ENCODE data around the gene POU6F2. TPM values are rescaled to one million over a fixed set of nuclear protein-coding genes. Genes with fewer than 3 reads are reported as not detected.

The POU6F2 gene
- total RNA-seq, 3 donors from 2014 or later: not detected

- no peak for DNase-seq
- Mint-ChIP-seq H3K4me1 (ENCODE audit: low read depth) (no peaks in the 10 kb centered on the region), H3K4me3 (no peak overlapping the region), H3K36me3 (ENCODE audit: insufficient read depth) (no peaks in the 10 kb centered on the region), H3K9me3 (no peaks in the 10 kb centered on the region), H3K27me3 (ENCODE audit: low read depth) (no peaks in the 10 kb centered on the region)
- no peak for ATAC-seq
These were observed 480.5 kb downstream of the POU6F2 start for GRCh38 chr7:39458061-39458745.

GRCh38 chr7:39459636-39460035 lies 481.9 kb downstream of the POU6F2 start:
- ATAC-seq: no peak
- Mint-ChIP-seq H3K27me3 (ENCODE audit: low read depth) (no peaks in the 10 kb centered on the region), H3K4me3 (no peak overlapping the region), H3K36me3 (ENCODE audit: insufficient read depth) (no peaks in the 10 kb centered on the region), H3K4me1 (ENCODE audit: low read depth) (no peaks in the 10 kb centered on the region), H3K9me3 (no peaks in the 10 kb centered on the region)
- no peak for DNase-seq

- no peak for ATAC-seq
- Mint-ChIP-seq H3K9me3 (no peaks in the 10 kb centered on the region), H3K4me1 (ENCODE audit: low read depth) (peaks cover 3% of the 10 kb centered on the region)
These were observed 482.8 kb downstream of the POU6F2 start for GRCh38 chr7:39460486-39460885.

DNA sequence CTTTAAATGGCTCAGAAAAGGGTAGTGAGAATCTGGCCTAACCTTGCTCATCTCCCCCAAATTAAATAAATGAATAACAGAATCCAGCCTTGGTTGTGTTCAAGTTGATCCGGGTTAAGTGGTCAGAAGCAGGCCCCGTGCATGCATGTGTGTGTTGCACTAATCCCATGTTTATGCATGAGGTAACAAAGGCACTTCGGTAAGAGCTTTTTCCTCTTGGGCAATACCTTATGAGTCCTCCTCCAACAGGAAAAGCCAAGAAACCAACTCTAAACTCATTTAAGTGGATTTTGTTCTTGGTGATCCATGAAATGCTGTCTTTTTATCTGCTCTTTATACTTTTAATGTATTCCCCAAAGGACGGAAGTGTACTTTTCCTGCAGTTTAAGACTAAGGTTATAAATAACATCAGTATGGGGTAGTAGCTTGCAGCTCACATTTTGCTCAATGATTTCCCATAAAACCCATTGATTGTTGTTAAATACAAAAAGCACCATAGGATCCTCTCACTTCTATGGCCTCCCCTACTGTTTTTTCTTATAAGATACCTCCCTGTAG lies 483.6 kb downstream of the POU6F2 start:
- H3K4me1 Mint-ChIP-seq (ENCODE audit: low read depth): peaks cover 3% of the 10 kb centered on the region
- ATAC-seq (no peak), DNase-seq (no peak)
- H3K27me3 Mint-ChIP-seq (ENCODE audit: low read depth): peaks cover 14% of the 10 kb centered on the region
- H3K36me3 Mint-ChIP-seq (ENCODE audit: insufficient read depth): no peaks in the 10 kb centered on the region
- H3K9me3 Mint-ChIP-seq: no peaks in the 10 kb centered on the region
- H3K4me3 Mint-ChIP-seq: no peak overlapping the region

More at GRCh38 chr7:39460486-39460885, 482.8 kb downstream of the POU6F2 start:
- Mint-ChIP-seq H3K36me3 (ENCODE audit: insufficient read depth) (no peaks in the 10 kb centered on the region), H3K4me3 (no peak overlapping the region), H3K27me3 (ENCODE audit: low read depth) (peaks cover 7% of the 10 kb centered on the region)
- DNase-seq: no peak

DNA sequence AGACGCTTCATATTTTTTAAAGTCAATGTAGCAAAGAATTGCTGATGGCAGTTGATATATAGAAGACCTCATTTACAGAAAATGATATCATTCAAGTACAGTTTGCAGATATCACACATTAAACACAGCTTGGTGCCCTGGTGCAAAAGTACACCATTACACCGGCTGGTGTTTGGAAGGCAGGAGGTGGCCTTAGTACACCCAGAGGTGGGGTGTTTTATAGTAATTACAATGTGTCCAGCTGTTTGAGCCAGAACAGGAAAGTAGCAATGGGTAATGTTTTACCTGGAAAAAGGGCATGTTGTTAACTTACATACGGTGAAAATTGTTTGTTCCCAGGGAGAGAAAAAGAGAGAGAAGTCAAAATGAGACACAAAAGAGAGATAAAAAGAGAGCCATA lies 485.5 kb downstream of the POU6F2 start:
- Mint-ChIP-seq H3K36me3 (ENCODE audit: insufficient read depth) (no peaks in the 10 kb centered on the region), H3K4me3 (no peak overlapping the region), H3K9me3 (no peaks in the 10 kb centered on the region)

DNA sequence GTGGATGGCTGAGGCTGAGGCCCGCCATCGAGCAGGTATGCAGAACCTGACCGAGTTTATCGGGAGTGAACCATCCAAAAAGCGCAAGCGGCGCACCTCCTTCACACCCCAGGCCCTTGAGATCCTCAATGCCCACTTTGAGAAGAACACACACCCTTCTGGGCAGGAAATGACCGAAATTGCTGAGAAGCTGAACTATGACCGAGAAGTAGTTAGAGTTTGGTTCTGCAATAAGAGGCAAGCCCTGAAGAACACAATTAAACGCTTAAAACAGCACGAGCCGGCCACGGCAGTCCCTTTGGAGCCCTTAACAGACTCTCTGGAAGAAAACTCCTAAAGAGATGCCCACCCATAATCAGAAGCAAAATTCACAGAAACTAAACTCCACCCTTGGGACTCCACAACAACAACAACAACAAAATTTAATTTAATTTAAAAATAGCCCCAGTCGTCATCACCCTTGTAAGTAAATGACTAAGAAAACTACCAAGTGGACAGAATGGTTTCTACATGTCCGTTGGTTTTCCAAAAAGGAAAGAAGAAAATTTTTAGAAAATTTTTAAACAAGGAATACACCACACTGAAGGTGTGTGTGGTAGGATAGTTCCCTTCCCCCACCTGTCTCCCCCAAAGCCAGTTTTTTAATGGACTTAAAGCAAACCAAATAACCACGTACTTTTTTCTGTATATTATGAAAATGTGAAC lies 486.8 kb downstream of the POU6F2 start:
- no peaks in the 10 kb centered on the region for H3K36me3 Mint-ChIP-seq (ENCODE audit: insufficient read depth)
- peaks cover 23% of the 10 kb centered on the region for H3K27me3 Mint-ChIP-seq (ENCODE audit: low read depth)
- H3K9me3 Mint-ChIP-seq: no peaks in the 10 kb centered on the region
- DNase-seq (no peak), ATAC-seq (no peak)
- H3K4me3 Mint-ChIP-seq: no peak overlapping the region
- peaks cover 3% of the 10 kb centered on the region for H3K4me1 Mint-ChIP-seq (ENCODE audit: low read depth)

More for the DNA sequence above, 485.5 kb downstream of the POU6F2 start:
- H3K4me1 Mint-ChIP-seq (ENCODE audit: low read depth): peaks cover 3% of the 10 kb centered on the region
- peaks cover 17% of the 10 kb centered on the region for H3K27me3 Mint-ChIP-seq (ENCODE audit: low read depth)
- DNase-seq: no peak
- ATAC-seq: no peak

- Mint-ChIP-seq H3K4me3 (no peak overlapping the region), H3K36me3 (ENCODE audit: insufficient read depth) (no peaks in the 10 kb centered on the region), H3K9me3 (no peaks in the 10 kb centered on the region), H3K4me1 (ENCODE audit: low read depth) (peaks cover 3% of the 10 kb centered on the region), H3K27me3 (ENCODE audit: low read depth) (peaks cover 23% of the 10 kb centered on the region)
- peak; percentile 7 for DNase-seq
- ATAC-seq: peak; percentile 76 to 81
These were observed 487.6 kb downstream of the POU6F2 start for GRCh38 chr7:39465055-39465929.

DNA sequence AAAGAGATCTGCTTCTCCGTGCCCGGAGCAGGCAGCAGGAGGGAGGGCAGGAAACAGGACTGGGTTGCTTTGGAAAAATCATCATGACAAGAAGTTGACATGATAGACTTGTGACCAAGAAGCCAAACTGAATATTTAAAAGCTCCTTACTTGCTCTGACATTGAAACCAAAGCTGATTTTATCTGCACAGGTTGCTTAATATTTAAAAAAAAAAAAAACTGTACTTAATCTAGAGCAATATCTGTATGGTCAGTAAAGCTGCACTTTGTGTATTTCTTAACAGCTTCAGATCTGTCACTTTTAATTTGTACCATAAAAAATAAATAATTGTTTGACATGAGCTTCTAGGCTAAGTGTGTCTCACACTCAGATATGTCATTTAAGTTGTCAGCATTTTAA lies 490.6 kb downstream of the POU6F2 start:
- Mint-ChIP-seq H3K36me3 (ENCODE audit: insufficient read depth) (no peaks in the 10 kb centered on the region), H3K27me3 (ENCODE audit: low read depth) (peaks cover 25% of the 10 kb centered on the region), H3K4me3 (no peak overlapping the region), H3K9me3 (no peaks in the 10 kb centered on the region), H3K4me1 (ENCODE audit: low read depth) (peaks cover 3% of the 10 kb centered on the region)
- ATAC-seq (no peak), DNase-seq (no peak)

- ATAC-seq (no peak), DNase-seq (no peak)
- H3K4me3 Mint-ChIP-seq: no peak overlapping the region
- no peaks in the 10 kb centered on the region for H3K36me3 Mint-ChIP-seq (ENCODE audit: insufficient read depth)
- peaks cover 3% of the 10 kb centered on the region for H3K4me1 Mint-ChIP-seq (ENCODE audit: low read depth)
- H3K9me3 Mint-ChIP-seq: no peaks in the 10 kb centered on the region
- H3K27me3 Mint-ChIP-seq (ENCODE audit: low read depth): peaks cover 25% of the 10 kb centered on the region
These were observed 491.2 kb downstream of the POU6F2 start for GRCh38 chr7:39468808-39469374.

- no peak overlapping the region for H3K4me3 Mint-ChIP-seq
- no peaks in the 10 kb centered on the region for H3K9me3 Mint-ChIP-seq
- ATAC-seq: no peak
These were observed 503.2 kb downstream of the POU6F2 start for GRCh38 chr7:39480901-39481300.

DNA sequence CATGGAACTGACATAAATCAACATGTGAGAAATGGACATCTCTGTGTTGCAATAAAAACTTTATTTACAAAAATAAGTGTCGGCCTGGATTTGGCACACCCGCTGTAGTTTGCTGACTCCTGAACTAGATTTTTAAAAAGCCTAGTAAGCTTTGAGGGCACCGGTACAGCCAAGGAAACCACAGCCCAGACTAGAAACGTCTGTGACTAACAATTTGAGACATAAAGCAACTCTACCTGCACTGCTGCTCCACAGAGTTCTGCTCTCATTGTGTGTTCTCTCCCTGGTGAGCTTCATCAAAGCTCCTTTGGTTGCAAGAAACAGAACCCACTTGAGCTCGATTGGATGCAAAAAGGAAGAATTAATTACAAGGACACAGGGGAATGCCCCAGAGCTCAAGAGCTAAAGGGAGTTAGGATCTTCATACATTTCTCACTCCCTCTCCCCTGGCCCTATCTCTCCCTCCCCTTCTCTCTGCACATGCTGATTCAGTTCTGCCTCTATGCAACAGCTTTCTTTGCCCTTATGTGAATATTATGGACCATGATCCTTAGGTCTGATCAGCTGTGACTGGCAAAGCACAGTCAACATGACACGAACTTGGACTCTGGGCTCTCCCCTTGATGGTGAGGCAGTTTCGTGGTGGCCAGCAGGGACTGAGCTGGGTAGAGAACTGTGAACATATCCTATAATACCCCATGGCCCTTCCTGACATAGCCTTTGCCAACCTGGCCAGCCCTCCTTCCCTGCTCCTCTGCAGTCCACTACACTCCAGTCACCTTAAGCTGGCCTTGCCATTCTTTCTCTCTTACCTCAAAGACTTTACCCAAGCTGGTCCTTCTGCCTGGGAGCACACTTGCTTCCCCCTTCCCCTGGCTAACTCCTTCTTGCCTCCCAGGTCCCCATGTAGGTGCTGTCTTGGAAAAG lies 511.0 kb downstream of the POU6F2 start:
- DNase-seq (no peak), ATAC-seq (no peak)
- H3K36me3 Mint-ChIP-seq (ENCODE audit: insufficient read depth): no peaks in the 10 kb centered on the region
- no peaks in the 10 kb centered on the region for H3K9me3 Mint-ChIP-seq
- no peaks in the 10 kb centered on the region for H3K4me1 Mint-ChIP-seq (ENCODE audit: low read depth)
- H3K4me3 Mint-ChIP-seq: no peak overlapping the region
- peaks cover 33% of the 10 kb centered on the region for H3K27me3 Mint-ChIP-seq (ENCODE audit: low read depth)

More at GRCh38 chr7:39480901-39481300, 503.2 kb downstream of the POU6F2 start:
- no peak for DNase-seq
- Mint-ChIP-seq H3K4me1 (ENCODE audit: low read depth) (no peaks in the 10 kb centered on the region), H3K36me3 (ENCODE audit: insufficient read depth) (no peaks in the 10 kb centered on the region), H3K27me3 (ENCODE audit: low read depth) (peaks cover 9% of the 10 kb centered on the region)

GRCh38 chr7:39490296-39490695 lies 512.6 kb downstream of the POU6F2 start:
- Mint-ChIP-seq H3K9me3 (no peaks in the 10 kb centered on the region), H3K36me3 (ENCODE audit: insufficient read depth) (no peaks in the 10 kb centered on the region), H3K4me1 (ENCODE audit: low read depth) (no peaks in the 10 kb centered on the region), H3K4me3 (no peak overlapping the region), H3K27me3 (ENCODE audit: low read depth) (peaks cover 27% of the 10 kb centered on the region)
- ATAC-seq: no peak
- no peak for DNase-seq

DNA sequence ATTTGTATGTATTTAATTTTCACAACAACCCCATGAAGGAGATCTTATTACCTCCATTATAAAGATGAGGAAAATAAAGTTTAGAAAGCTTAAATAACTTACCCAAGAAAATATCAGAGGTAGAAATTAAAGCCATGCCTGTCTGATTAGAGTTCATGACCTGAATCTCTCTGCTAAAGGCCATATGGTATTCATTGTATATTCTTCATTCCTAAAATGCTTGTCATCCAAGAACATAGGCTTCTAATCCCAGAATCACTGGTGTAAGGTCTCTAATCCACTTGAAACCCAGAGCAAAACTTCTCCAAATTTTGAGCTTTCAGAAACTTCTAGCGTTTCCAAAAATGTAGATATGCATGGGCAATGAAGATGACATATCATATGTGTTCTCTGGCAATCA lies 516.2 kb downstream of the POU6F2 start:
- Mint-ChIP-seq H3K4me3 (no peak overlapping the region), H3K4me1 (ENCODE audit: low read depth) (no peaks in the 10 kb centered on the region), H3K27me3 (ENCODE audit: low read depth) (peaks cover 20% of the 10 kb centered on the region), H3K9me3 (no peaks in the 10 kb centered on the region), H3K36me3 (ENCODE audit: insufficient read depth) (no peaks in the 10 kb centered on the region)
- ATAC-seq: no peak
- no peak for DNase-seq

All from activated T-cell treated with anti-CD3 and anti-CD28 coated beads, Interleukin-2, amount 50 U/mL, for 4 hours (primary cell).